Non-pigmented ciliary epithelial cell (primary cell): ENCODE measurements around the gene MRPL58.

Experiments used
- DNase-seq: peaks from one replicate; pipeline ENCODE4 v3.0.0-alpha.2; 2010; ENCODE audit warnings: low read depth

The MRPL58 gene

DNA sequence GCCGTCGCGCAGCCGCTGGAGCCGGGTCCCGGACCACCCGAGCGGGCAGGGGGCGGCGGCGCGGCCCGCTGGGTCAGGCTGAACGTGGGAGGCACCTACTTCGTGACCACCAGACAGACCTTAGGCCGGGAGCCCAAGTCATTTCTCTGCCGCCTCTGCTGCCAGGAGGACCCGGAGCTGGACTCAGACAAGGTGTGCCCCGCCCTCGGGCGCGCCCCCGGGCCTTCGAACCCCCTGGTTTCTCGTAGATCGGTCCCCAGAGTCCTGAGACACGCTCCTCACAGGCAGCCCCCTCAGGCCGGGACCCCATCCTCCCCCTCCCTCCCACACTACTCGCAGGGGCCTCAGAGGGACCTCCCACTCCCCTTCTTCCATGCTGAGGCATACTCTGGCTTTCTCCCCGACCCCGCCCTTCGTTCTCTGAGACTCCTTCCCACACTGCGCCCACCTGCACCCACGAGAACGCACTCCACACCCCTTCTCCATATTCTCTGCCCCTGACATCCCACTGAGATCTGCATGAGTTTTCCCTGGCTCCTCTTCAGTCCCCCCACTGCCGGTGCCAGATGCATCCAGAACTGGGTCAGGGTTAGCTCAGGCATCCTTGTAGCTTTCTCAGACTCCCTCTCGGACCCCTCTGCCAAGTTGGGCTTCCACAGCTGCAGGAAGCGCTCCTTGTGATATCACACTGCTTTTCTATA, 35.1 kb downstream of the MRPL58 start:
- DNase-seq = no peak

DNA sequence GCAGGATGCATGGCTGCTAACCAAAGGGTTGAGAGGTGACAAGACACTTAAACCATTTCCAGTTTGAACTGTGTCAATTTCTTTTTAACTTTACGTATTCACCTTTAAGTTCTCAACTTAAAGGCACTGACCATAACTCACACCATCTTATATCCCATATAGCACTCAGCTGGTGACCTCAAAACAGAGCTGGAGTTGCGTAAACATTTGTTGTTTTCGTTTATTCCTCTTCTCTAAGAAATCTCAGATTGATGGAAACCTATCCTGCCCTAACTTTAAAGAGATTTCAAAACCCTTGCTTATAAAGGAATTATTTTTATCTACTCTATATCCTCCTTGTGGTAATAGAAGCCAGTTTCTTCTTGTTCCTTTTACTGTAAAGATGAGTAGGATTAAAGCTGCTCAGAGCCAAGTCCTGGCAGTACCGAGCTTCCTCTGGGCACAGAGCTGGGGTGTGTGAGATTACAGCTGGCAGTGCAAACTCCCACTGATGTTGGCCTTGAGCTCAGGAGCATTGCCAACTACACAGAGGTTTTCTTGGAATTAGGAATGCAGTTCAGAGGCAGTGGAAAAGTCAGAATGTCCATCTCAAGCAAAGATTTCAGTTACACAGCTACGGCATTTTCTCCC, 35.9 kb downstream of the MRPL58 start:
- DNase-seq = no peak

DNA sequence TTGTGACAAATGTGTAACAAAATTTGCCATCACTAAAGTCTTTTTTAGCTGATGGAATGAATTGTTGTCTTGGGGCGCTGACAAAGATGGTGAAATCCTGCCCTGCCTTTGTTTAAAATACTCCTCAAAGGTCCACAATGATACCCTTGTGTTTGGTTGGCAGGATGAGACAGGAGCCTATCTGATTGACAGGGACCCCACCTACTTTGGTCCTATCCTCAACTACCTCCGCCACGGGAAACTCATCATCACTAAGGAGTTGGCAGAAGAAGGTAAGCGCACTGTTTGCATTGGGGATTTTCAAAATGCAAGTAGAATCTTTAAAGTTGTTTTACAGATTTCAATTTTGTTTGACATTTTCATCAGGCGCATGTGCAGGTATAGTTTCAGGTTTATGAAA, 36.6 kb downstream of the MRPL58 start:
- no peak for DNase-seq

DNA sequence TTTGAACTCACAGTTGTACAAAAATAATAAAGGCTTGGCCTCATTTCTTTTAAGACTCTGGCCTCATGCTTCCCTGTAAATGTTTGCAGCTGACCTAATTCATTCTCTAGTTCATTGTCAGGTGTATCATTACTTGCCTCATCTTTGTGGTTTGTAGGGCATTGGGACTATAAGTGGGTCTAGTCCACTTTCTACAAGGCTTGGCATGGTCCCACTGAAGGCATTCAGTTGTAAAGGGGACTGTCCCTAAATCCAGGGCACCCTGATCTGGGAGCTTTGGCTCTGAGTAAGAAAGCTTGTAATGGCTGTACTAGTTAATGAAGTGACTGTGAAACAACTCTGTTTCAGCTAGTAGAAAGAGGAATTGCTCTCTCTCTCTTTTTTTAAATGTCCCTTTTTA, 37.2 kb downstream of the MRPL58 start:
- no peak for DNase-seq

DNA sequence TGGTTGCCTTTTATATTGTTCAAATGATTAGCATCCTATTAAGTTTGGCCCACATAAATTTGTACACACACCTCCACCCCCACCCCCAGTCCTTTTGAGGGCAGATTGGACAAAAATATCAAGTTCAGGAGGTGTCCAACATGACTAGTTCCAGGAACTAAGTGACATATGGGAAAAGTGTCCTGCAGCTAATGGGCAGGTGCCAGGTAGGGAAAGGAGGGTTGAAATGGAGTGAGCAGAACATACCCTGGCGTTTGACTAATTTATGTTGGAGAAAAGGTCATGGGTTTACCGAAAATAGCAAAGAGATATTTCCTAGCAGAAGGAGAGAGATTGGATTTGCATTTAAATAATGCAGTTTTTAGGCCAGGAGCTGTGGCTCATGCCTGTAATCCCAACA, 39.5 kb downstream of the MRPL58 start:
- no peak for DNase-seq

DNA sequence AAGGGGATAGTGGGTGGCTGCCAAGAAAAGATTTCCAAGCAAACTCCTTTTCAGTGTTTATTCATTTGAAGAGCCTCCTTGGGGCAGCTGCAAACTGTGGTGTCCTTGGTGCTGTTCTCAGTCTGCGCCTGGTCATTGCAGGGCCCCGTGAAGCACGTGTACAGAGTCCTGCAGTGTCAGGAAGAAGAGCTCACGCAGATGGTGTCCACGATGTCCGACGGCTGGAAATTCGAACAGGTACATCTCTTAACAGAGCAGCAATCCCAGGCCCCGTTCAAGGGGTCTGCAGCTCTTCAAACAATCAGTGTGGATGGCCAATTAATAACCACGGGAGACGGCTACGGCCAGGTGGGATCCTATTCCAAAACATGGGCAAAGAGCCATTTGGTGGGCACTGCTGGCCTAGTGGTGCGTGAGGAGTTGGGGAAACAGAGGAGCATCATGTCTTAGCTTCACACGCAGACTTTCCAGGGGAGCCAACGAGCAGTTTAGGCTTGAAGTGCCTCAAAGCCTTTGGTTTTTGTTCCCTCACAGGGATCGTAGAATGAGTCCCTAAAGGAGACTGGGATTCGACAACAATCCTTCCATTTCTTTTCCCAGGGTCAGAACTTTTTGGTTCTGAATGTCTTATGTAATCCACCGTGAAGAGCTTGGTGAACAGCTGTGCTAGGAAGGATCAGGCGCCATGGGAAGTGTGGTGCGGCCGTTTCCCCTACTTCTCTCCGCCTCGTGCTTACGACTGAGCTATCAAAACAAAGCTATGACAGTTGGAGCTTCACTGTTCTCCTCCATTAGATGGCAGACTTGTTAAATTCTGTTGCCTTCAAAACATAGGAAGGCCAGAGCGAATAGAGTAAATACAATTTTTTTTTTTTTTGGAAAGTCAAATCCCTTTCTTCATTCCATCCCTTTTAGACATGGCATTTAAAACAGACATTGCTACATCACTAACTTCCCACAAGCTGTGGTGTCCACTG, 47.2 kb downstream of the MRPL58 start:
- DNase-seq = no peak

DNA sequence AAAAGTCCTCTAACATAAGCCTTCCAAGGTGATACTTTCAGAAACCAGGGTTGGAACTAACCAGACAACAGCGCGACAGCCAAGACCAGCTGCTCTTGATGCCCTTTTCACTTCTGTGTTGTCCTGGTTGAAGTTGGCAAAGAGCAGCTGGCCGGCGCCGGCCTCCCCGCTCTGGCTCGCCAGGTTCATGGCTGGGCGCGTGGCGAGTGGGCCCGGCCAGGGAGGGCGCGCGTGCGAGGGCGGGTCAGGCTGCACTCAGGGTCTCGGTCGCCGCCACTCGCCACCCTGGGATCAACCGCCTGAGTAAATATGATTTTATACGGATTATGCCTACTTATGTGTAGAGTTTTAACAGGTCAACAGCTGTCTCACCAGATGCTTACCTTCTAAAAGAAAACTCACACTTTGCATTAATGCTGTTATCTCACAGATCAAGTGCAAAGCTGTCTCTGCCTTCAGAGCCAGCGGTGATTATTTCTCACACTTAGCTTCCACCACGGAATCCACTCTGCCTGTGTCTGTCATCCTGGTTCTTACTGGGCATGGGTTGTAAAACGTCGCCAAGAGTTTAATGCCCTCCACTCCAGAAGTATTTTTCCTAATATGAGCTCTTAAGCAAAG, 48.1 kb downstream of the MRPL58 start:
- DNase-seq = no peak

DNA sequence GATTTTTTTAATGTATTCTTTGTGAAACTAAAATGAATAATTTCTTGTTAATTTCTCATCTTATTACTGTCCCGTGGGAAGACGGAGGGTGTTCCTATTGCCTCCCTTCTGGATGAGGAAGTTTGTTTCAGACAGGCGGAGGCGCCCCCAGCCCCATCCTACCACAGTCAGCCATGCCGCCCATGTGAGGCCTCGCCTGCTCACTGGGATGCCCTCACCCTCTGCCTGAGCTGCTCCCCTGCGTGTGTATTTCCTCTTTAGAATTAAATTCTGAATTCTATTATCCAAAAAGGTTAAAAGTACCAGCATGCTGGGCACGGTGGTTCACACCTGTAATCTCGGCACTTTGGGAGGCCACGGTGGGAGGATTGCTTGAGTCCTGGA, 48.6 kb downstream of the MRPL58 start:
- no peak for DNase-seq

DNA sequence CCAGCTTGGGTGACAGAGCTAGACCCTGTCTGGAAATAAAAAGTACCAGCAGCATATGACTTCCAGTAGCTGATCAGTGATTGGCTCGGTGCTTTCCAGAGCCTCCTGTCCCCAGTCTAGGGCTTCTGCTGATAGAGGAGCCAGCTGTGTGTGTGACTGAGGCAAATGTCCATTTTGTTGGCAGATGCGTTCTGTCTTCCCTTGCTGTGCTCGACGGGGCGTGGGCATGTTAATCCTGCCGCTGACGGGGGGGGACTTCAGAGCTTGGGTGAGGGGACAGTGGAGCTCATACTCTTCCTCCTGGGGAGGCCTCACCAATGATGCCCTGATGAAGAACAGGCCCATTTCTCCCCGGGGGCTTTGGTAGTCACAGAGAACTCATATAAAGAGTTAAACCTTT, 49.1 kb downstream of the MRPL58 start:
- no peak for DNase-seq

DNA sequence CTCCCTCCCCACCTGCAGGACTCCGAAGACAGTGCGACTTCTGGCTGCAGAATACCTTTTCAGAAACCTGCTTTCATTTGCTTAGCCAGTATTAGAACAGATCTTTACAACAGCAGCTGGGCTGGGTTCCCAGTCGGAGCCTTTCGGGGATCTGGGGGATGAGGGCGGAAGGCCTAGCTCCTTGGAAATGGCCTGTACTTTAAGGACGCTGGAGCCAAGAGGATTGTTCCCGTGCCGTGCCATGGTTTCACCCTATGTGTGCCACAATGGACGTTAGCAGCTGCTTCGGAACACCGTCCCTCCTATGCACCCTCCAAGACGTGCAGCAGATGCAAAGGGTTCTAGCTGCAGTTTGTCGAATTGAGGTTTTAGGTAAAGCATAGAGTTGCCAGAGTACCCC, 50.7 kb downstream of the MRPL58 start:
- DNase-seq = no peak

DNA sequence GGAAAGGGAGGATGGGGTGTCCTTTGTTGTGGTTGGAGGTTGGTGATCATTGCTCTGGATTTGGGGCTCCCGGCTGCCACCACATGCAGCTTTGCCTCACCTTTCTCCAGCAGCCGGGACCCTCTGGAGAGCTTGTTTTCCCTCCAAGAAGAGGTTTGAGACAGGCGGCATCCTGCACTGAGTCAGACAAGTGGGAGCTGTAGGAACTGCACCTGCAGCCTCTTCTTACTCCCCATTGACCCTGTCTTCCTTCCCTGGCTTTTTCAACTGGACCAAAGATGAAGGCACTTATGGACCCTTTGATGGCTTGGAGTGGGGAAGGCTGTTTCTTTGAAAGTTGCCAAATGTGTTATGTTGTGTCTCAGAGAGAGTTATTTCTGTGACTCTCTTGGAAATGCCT, 51.2 kb downstream of the MRPL58 start:
- no peak for DNase-seq

DNA sequence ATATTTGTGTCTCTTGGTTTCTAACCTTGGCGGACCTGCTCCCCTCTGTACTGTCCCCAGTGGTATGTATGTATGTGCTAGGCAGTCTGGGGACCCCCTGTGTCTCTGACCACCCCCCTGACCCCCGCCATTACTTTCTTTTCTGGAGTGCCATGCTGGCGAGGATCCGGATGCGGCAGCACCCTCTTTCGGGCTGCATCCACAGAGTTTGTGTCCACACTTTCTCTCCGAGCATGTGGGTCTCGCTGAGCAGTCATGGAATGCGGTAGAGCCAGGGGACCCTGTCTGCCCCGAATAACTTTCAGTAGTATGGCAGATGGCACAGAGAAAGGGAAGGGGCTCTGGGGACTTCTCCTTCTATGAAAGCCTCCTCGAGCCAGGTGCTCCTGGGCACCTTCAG, 51.6 kb downstream of the MRPL58 start:
- no peak for DNase-seq

DNA sequence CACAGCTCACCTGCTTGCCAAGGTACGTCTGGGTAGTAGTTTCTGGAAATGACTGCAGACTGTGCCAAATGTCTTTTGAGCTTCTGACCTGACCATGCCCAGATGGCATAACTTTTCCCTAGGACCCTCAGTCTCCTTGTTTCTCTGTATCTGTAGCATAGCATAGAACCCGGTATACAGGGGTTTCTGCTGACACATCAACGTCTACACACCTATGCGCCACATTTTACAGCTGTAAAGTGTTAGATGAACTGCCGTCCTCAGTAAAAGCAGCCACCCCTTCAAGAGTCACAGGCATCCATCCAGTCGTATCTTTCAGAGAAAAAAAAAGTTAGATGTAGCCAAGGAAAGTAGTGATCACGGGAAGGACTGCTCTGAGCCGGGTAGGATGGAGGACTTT, 52.0 kb downstream of the MRPL58 start:
- DNase-seq = no peak

DNA sequence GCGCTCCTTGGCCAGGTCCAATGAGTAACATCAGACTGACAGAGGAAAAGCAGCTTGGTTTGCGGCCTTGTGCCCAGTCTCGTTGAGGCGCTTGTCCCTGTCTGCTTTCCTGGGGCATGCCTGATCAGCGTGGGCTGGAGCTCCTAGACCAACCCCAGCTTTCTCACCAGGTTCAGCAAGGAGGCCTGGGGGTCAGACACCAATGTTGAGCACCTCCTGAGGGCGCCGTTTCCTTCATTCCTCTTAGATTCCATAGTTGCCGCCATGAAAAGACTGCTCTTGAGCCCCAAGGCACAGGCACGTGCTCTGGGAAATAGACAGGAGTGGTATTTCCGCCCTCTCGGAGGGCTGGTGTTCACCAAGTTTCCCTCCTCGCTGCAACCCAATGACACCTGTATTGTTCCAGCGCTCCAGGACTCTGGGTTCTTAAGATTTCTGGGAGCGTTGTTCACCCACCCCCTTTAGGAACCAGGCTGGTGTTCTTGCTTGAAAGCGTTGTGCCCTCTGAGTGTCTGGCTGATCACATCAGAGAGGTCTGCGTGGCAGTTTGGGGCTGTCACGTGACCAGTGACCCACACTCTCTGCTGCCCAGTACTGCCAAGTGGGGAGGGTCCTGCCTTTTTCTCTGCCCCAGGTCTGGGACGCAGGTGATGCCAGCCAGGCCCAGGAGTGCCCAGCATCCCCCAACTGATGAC, 52.5 kb downstream of the MRPL58 start:
- no peak for DNase-seq

DNA sequence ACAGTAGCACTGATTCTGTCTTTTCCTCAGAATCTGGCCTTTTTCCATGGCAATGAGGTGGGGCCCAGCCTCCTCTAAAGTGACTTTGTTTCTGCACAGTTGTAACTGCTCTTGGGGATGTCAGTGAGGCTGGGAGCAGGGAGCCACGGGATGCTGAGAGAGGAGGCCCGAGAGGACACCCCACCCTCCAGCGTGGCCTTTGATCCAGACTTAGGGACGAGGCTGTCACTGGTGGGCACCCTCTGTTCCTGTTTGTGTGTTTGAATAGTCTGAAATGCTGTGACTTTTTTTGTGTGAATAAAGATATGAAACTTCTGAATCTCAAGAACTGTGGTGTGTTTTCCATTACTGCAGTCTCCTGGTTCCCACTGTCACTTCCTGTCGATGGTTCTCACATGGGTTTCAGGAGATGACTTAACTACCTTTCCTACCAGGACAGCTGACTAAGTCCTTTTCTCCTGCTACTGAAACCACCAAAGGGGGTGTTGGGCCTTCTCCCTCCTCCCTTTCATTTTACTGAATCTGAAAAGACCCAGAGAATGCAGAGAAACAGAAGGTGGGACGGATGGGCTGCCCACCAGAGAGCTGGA, 53.2 kb downstream of the MRPL58 start:
- DNase-seq = no peak

DNA sequence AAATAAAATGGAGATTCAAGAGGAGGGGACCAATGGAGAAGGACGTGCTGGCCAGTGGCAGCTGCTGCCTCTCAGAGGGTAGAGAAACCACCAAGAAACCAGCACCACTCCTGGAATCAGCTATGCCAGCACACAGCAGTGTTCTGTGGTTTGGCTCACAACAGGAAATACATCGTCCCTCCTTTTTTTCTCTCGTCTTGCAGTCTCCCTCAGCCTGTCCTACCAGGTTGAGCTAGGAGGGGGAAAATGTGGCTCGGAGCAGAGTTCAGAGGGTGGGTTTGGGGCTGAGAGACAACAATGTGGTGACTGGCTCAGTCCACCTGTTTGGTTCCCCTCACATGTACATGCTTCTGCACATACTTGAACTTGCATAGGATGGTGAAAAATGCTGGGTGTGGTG, 55.4 kb downstream of the MRPL58 start:
- no peak for DNase-seq

DNA sequence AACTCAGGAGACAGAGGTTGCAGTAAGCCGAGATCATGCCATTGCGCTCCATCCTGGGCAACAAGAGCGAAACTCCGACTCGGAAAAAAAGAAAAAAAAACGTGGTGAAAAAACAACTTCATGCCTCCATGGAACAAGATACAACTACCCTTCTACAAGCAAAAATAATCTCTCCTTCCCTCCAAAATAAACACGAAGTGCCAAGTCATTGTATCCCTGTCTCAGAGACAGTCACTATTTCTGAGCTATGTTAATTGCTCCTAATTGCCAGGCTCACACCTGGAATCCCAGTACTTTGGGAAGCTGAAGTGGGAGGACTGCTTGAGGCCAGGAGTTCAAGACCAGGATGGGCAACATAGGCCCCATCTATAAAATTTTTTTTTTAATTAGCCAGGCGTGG, 56.3 kb downstream of the MRPL58 start:
- DNase-seq = no peak

DNA sequence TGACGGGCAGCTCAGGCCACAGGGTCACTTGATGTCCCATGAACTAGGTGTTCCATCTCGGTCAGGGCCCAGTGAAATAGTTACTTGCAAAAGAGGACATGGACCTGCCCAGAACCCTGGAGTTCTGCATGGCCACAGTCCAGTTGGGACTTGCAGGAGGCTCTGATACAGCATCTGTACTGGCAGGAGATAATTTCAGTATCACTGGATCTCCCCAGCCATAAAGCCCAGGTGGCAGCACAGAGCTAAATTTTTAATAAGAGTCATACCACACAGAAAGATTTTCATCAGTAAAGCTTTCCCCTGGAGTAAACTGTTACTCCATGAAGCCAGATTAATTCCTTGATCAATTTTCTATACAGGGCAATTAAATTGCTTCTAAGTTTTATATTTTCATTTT, 57.3 kb downstream of the MRPL58 start:
- no peak for DNase-seq
